Spleen (tissue), 11 donors: ENCODE results near the gene BHLHE40. TPM values are rescaled to one million over a fixed set of nuclear protein-coding genes. Genes with fewer than 3 reads are reported as not detected.

Experiments
- DNase-seq: peaks from one replicate; pipeline ENCODE4 v3.0.0-alpha.2; 2020
- H3K27ac ChIP-seq, 8 donors: fragments of 200-600 bp; sonication (generic) in 7 of 8; 1 replicate in 4 of 8; 2 replicates in 4 of 8; pipeline versions ENCODE4 v1.5.0 to v1.8.0; 2016 to 2021; ENCODE audit warnings: inconsistent platforms in 4 of 8, mild to moderate bottlenecking in 4 of 8, moderate library complexity in 1 of 8
- H3K27me3 ChIP-seq, 7 donors: fragments of 200-600 bp; sonication (generic) in 6 of 7; replicated peaks in 1 of 7; 1 replicate in 4 of 7; 2 replicates in 3 of 7; pipeline versions ENCODE4 v1.5.0 to v1.8.0; 2016 to 2021; ENCODE audit warnings: inconsistent platforms in 3 of 7, mild to moderate bottlenecking in 1 of 7
- H3K36me3 ChIP-seq, 6 donors: fragments of 200-600 bp; sonication (generic) in 5 of 6; 1 replicate in 4 of 6; 2 replicates in 2 of 6; pipeline versions ENCODE4 v1.5.0 to v1.8.0; 2016 to 2021; ENCODE audit warnings: inconsistent platforms in 2 of 6
- H3K4me1 ChIP-seq, 6 donors: fragments of 200-600 bp; sonication (generic) in 5 of 6; 1 replicate in 3 of 6; 2 replicates in 3 of 6; pipeline versions ENCODE4 v1.5.0 to v1.8.0; 2016 to 2021; ENCODE audit warnings: inconsistent platforms in 3 of 6
- H3K4me3 ChIP-seq, 8 donors: fragments of 200-600 bp; sonication (generic) in 7 of 8; 1 replicate in 4 of 8; 2 replicates in 4 of 8; pipeline versions ENCODE4 v1.5.0 to v1.8.0; 2016 to 2021; ENCODE audit warnings: inconsistent platforms in 4 of 8, mild to moderate bottlenecking in 4 of 8, moderate library complexity in 2 of 8
- H3K9me3 ChIP-seq, 8 donors: fragments of 200-600 bp; sonication (generic) in 7 of 8; 1 replicate in 4 of 8; 2 replicates in 4 of 8; pipeline versions ENCODE4 v1.5.0 to v1.8.0; 2016 to 2021; ENCODE audit warnings: inconsistent platforms in 4 of 8
- POLR2A ChIP-seq, 3 donors: fragments of 450-650 bp; IDR thresholded peaks; one replicate each; pipeline ENCODE4 v1.5.1; 2017; ENCODE audit warnings: antibody characterized with exemption in 3 of 3, mild to moderate bottlenecking in 1 of 3
- POLR2AphosphoS5 ChIP-seq, 3 donors: sonication (generic); formaldehyde crosslinking; IDR thresholded peaks; one replicate each; pipeline ENCODE4 v1.5.1; 2017; ENCODE audit warnings: antibody characterized with exemption in 3 of 3
- WGBS, 5 donors: extraction: QIAGEN DNeasy Blood & Tissue Kit in 3 of 5; methylation state at CpG; one replicate each; pipeline versions ENCODE4 v1.1.5 to v1.1.7; 2013 to 2018; 5-methylcytosine and 5-hydroxymethylcytosine counted together
- intact Hi-C: fragments of 100-400 bp; cut with DNase I; formaldehyde crosslinking; loops from one replicate; pipeline ENCODE4 v1.15.0; 2023; ENCODE audit warnings: low total_unique reads
- polyA plus RNA-seq, 3 donors: library from polyadenylated mRNA; stranded (reverse); fragments of 200-250 nt; gene quantifications; one replicate each; pipeline ENCODE4 v1.2.1, GENCODE V29; 2013
- total RNA-seq, 7 donors: library from RNA; depleted of rRNA in 3 of 7; stranded (reverse); fragments of >200 nt in 3 of 7; fragmentation: NEBNext Ultra II Directional in 4 of 7; extraction: Animal tissue kit (Norgen Biotek cat#: 25700) in 4 of 7; gene quantifications; one replicate each; pipeline versions ENCODE4 v1.1.0 to v1.2.1, GENCODE V29; 2016 to 2021
- TF ChIP-seq, protein P1 (sequence below), 11 experiments: fragments of 200-600 bp in 7 of 11; fragments of 450-650 bp in 4 of 11; sonication (generic) in 4 of 11; IDR thresholded peaks in 8 of 11; conservative IDR thresholded peaks in 3 of 11; 1 replicate in 7 of 11; 2 replicates in 4 of 11; pipeline versions ENCODE4 v1.4.0 to v1.8.0; 2016 to 2021; ENCODE audit warnings: antibody characterized with exemption in 11 of 11, inconsistent platforms in 4 of 11, mild to moderate bottlenecking in 1 of 11
- donor health status: healthy with polysubstance abuse.
- donor health status: DM: no; HTN: no; CAD: no; lungs with moderate emphysema.
- donor health status: DM: no; HTN: no; CAD: no.
- donor health status: Bipolar disorder and iron deficiency.
- donor health status: healthy.
- donor health status: DM: no; HTN: no; CAD: no.
- donor health status: DM: yes; HTN: yes; CAD: no.

BHLHE40 gene
- total and polyA plus RNA-seq, 10 donors, result 11.8 to 108 (median 30.0) TPM

DNA sequence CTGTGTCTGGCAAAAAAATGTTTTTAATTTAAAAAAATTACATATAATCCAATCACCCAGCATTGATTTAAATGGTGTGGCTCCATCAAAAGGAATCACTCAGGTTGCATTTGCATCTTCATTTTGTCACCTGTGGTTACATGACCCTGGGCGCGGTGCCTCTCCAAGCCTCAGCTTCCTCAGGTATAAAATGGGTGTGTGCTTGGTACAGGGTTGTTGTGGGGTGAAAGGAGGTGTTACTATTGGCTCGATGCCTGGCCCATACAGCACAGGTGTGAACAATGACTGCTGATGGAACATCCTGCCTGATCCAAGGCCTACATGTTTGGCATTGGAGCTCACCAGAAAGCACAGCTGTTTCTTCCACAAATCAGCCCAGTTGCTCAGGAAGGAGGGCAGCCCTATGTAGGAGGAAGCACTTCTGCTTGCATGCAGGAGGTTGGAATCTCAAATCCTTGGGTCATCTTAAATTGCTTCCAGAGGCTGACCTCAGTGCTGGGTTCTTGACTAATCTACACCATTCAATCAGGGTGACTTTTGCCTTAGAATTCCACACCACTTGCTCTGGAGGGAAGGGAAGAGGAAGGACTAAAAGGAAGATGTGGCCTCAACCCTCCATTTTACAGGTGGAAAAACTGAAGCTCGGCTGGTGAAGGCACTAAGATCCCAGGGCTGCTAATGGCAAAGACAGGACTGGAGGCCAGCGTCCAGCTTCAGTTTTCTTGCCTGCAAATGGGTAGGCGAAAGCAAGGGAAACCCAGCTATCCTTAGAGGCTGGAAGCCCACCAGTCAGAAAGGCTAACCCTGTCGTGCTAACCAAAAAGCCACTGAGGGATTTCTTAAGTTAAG lies 31.7 kb downstream of the BHLHE40 start:
- DNase-seq, result peak; percentile 69
- Histone ChIP-seq H3K4me3 (peak overlapping the region in 1 of 8 donors; percentile 50), H3K36me3 (no peaks in the 10 kb centered on the region), H3K4me1 (peaks cover 26 to 98% (median 73%) of the 10 kb centered on the region in 6 donors), H3K27me3 (no peaks in the 10 kb centered on the region), H3K27ac (peak overlapping the region in 7 of 8 donors; percentile 61 to 87 (median 78)), H3K9me3 (no peaks in the 10 kb centered on the region)
- TF ChIP-seq, protein P1, sequence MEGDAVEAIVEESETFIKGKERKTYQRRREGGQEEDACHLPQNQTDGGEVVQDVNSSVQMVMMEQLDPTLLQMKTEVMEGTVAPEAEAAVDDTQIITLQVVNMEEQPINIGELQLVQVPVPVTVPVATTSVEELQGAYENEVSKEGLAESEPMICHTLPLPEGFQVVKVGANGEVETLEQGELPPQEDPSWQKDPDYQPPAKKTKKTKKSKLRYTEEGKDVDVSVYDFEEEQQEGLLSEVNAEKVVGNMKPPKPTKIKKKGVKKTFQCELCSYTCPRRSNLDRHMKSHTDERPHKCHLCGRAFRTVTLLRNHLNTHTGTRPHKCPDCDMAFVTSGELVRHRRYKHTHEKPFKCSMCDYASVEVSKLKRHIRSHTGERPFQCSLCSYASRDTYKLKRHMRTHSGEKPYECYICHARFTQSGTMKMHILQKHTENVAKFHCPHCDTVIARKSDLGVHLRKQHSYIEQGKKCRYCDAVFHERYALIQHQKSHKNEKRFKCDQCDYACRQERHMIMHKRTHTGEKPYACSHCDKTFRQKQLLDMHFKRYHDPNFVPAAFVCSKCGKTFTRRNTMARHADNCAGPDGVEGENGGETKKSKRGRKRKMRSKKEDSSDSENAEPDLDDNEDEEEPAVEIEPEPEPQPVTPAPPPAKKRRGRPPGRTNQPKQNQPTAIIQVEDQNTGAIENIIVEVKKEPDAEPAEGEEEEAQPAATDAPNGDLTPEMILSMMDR (IDR thresholded peaks at IDR 0.05 in 8 of 11, conservative IDR thresholded peaks at IDR 0.05 in 3 of 11), result no peak
- no peak for TF ChIP-seq POLR2A (IDR thresholded peaks at IDR 0.05)
- TF ChIP-seq POLR2AphosphoS5 (IDR thresholded peaks at IDR 0.05), result no peak
- WGBS, 5 donors, result 46 to 64% (median 53%) methylated on average over 7 of the region's 7 CpGs
- intact Hi-C loops, result no loop called here

DNA sequence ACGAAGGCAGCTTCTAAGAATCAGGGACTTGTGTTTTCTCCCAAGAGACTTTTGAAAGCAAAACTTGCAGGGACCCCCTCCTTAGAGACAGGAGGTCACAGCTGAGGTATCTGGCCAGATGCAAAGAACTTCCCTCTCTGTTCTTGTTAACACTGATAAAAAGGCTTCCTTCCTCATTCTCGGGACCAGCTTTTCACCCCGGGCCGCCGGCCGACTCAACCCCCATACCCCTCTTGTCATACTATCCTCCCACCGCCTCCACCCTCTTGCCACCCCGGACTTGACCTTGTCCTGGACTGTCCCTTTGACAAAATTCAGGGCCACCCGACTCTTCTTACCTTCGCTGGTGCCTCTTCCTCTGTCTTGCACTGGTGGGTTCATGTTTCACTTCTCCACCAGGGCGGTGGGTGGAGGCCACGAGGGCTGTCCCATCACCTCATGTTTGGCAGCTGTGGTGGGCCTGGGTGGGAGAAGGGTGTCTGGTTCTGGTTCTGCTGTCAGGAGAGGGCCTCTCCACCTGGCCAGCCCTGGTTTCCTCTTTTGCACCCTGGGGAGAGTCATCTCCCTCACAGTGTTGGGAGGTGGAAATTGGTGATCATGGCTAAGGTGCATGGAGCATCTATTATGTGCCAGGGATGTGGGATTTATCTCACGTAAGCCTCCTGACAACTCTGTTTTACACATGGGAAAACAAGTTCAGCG lies 32.5 kb downstream of the BHLHE40 start:
- DNase-seq, result peak; percentile 92
- H3K36me3 ChIP-seq, result no peaks in the 10 kb centered on the region
- peaks cover 26 to 99% (median 76%) of the 10 kb centered on the region in 6 donors for H3K4me1 ChIP-seq
- TF ChIP-seq POLR2AphosphoS5 (IDR thresholded peaks at IDR 0.05), result peak; percentile 53 to 81 (median 58)
- TF ChIP-seq, protein P1 (IDR thresholded peaks at IDR 0.05 in 8 of 11, conservative IDR thresholded peaks at IDR 0.05 in 3 of 11), result peak in 3 of 11 experiments; percentile 14 to 29 (median 14)
- no peak for TF ChIP-seq POLR2A (IDR thresholded peaks at IDR 0.05)
- H3K27me3 ChIP-seq, result no peaks in the 10 kb centered on the region
- intact Hi-C loops, result no loop called here
- 25 to 33% (median 31%) methylated on average over 14 of the region's 14 CpGs for WGBS, 5 donors
- H3K9me3 ChIP-seq, result no peaks in the 10 kb centered on the region
- H3K4me3 ChIP-seq, result peak overlapping the region in 1 of 8 donors; percentile 50
- peak overlapping the region in 7 of 8 donors; percentile 61 to 87 (median 78) for H3K27ac ChIP-seq

DNA sequence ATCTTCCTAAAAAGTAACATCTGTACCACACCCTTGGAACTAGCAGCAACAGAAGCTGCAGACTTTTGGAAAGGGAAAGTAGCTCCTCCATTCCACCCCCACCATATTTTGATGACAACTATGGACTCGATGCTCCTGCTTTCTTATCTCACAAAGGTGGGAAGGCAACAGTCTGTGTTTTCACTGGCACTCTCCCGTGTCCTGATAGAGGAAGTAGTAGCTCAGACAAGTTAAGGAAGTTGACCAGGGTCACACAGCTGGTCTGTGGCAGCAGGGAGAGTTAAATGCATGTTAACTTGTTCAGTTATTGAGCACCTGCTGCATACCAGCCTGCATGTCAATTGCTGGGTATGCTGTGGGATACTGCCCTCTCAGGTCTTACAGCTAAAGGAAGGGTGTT lies 33.1 kb downstream of the BHLHE40 start:
- Histone ChIP-seq H3K4me3 (peak overlapping the region in 1 of 8 donors; percentile 50), H3K36me3 (no peaks in the 10 kb centered on the region), H3K9me3 (no peaks in the 10 kb centered on the region), H3K27me3 (no peaks in the 10 kb centered on the region), H3K4me1 (peaks cover 26 to 99% (median 76%) of the 10 kb centered on the region in 6 donors), H3K27ac (peak overlapping the region in 7 of 8 donors; percentile 61 to 87 (median 78))
- DNase-seq, result peak; percentile 68
- 11 to 36% (median 17%) methylated on average over 2 of the region's 2 CpGs for WGBS, 5 donors
- intact Hi-C loops, result no loop called here
- TF ChIP-seq, protein P1 (IDR thresholded peaks at IDR 0.05 in 8 of 11, conservative IDR thresholded peaks at IDR 0.05 in 3 of 11), result no peak
